Measurements from ENCODE around the gene SCYL3.
"Not testable (repeated sequence)": the region's sequence is repeated elsewhere in the genome, so short reads cannot be mapped to it uniquely, and the experiment has no call there.

The SCYL3 gene

GRCh38 chr1:169873582-169874199, 20.0 kb downstream of the SCYL3 start:
- peak overlapping the region; percentile 57 for H3K27ac ChIP-seq
- no peak for DNase-seq (ENCODE audit: low read depth, low spot score)

DNA sequence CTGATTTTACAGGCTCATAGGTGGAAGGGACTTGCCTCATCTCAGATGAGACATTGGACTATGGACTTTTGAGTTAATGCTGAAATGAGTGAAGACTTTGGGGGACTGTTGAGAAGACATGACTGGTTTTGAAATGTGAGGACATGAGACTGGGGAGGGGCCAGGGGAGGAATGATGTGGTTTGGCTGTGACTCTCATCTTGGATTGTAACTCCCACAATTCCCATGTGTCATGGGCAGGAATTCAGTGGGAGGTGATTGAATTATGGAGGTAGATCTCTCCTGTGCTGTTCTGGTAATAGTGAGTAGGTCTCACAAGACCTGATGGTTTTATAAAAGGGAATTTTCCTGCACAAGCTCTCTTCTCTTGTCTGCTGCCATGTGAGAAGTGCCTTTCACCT, 20.8 kb downstream of the SCYL3 start:
- no peak for DNase-seq (ENCODE audit: low read depth, low spot score)
- H3K27ac ChIP-seq: peak overlapping the region; percentile 57

DNA sequence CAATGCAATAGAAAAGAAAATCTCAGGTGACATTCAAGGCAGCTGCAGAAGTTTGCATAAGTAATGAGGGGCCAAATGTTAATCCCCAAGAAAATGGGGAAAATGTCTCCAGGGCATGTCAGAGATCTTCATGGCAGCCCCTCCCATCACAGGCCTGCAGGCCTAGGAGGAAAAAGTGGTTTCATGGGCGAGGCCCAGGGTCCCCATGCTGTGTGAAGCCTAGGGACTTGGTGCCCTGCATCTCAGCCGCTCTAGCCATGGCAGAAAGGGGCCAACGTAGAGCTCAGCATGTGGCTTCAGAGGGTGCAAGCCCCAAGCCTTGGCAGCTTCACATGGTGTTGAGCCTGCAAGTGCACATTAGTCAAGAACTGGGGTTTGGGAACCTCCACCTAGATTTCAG, 21.7 kb downstream of the SCYL3 start:
- not testable (repeated sequence) for DNase-seq (ENCODE audit: low read depth, low spot score); H3K27ac ChIP-seq

DNA sequence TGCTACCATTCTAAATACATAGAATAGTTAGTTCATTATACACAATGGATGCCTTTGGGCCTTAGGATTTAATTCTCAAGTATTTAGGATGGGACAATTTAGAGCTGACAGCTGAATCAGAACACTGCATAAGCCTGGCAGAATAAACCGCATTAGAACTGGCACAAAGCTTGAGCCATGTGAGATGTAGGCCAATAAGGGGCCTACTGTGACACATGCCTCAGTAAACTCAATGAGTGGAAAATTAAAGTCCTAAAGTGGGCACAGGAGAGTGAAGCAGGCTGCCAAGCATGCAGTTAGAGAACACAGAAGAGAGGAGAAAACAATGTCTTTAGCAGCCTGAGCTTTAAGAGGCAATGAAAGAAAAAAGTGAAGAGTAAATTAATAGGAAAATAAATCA, 24.3 kb downstream of the SCYL3 start:
- DNase-seq (ENCODE audit: low read depth, low spot score): no peak
- H3K27ac ChIP-seq: no peak overlapping the region

GRCh38 chr1:169868978-169869377, 24.7 kb downstream of the SCYL3 start:
- no peak overlapping the region for H3K27ac ChIP-seq
- DNase-seq (ENCODE audit: low read depth, low spot score): no peak

DNA sequence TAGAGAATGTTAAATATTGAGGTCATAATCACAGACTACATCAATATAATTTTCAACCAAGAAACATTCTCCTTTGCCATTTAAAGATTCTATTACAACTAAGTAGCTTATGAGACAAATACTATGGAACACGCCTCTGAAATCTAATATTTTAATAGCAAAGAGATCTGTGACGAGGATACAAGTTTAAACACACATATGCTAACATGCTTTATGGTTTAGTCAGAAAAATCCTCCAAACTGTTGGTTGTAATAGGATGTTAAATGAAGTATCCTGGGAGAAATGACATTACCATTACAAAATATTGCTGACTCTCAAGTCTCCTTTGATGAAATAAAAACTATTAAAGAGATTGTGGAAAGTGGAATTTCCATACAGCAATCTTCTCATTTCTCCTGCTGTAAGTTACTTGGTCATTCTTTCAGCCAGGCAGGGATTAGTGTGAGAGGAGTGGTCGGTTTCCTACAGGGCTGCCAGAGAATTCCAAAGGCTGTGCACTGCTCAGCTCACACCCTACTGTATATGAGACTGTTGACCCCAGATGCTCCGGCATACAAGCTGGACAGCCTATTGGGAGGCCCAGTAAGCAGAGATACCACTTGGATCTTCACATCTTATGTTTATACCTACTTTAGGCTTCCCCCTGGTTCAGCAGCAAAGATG, 26.6 kb downstream of the SCYL3 start:
- DNase-seq (ENCODE audit: low read depth, low spot score): no peak
- H3K27ac ChIP-seq: no peak overlapping the region

GRCh38 chr1:169866577-169866976, 27.1 kb downstream of the SCYL3 start:
- no peak for DNase-seq (ENCODE audit: low read depth, low spot score)
- H3K27ac ChIP-seq: no peak overlapping the region

DNA sequence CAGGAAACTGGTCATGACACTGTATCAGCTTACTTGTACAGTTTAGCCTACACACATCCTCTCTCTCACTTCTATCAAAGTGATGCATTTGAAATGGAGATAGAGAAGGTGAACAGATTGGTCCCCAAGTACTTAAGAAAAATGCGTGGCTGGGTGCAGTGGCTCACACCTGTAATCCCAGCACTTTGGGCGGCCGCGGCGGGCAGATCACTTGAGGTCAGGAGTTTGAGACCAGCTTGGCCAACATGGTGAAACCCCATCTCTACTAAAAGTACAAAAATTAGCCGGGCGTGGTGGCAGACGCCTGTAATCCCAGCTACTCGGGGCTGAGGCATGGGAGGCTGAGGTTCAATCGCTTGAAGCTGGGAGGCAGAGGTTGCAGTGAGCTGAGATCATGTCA, 29.2 kb downstream of the SCYL3 start:
- not testable (repeated sequence) for H3K27ac ChIP-seq; DNase-seq (ENCODE audit: low read depth, low spot score)

DNA sequence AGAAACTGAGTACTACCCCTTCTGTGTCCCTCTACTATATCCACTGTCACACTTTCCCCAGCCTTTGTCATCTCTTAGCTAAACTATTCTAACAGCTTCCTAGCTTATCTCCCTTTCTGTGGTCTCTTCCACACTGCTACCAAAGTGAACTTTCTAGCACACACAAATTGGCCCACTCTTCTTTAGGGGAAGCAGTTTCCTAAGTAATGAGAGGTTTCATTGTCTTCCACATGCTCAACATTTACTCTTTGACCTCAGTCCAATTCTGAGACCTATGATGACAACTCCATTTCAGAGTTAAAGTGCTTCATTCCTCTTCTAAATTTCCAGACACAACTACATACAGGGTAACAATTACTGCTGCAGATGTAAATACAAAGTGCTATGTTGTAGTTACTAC, 32.9 kb downstream of the SCYL3 start:
- H3K27ac ChIP-seq: no peak overlapping the region
- no peak for DNase-seq (ENCODE audit: low read depth, low spot score)

DNA sequence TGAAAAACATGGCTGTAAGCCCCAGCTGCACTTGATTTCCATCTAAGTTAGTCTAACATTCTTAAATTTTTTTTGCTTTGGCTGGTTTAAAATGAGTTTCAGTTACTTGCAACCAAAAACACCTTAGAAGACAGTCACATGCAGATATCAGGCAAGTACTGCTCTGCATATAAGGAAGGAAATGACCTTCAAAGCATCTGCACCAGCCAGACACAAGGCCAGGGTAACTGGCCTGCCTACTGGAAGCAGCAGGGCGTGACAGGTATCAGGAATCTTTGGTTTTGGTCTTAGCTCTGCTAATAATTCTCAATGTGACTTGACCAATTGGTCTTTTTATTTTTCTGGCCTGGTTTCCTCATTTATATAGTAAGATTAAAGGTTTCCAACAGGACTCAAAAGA, 33.5 kb downstream of the SCYL3 start:
- no peak overlapping the region for H3K27ac ChIP-seq
- no peak for DNase-seq (ENCODE audit: low read depth, low spot score)

GRCh38 chr1:169859001-169859400, 34.7 kb downstream of the SCYL3 start:
- no peak overlapping the region for H3K27ac ChIP-seq
- no peak for DNase-seq (ENCODE audit: low read depth, low spot score)

DNA sequence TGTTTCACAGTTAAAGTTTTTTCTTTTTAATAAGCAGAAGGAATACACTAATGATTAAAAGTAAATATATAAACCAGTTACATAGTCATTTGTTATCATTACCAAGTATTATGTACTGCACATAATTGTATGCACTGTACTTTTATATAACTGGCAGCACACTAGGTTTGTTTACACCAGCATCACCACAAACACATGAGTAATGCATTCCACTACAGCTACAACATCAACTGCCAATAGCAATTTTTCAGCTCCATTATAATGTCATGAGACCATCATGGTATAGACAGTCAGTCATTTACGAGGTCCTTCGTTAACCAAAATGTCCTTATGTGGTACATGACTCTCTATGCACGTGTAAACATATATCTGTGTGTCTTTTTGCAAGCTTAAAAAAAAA, 35.2 kb downstream of the SCYL3 start:
- H3K27ac ChIP-seq: no peak overlapping the region
- DNase-seq (ENCODE audit: low read depth, low spot score): no peak

GRCh38 chr1:169853341-169853740, 40.4 kb downstream of the SCYL3 start:
- DNase-seq (ENCODE audit: low read depth, low spot score): no peak
- no peak overlapping the region for H3K27ac ChIP-seq

DNA sequence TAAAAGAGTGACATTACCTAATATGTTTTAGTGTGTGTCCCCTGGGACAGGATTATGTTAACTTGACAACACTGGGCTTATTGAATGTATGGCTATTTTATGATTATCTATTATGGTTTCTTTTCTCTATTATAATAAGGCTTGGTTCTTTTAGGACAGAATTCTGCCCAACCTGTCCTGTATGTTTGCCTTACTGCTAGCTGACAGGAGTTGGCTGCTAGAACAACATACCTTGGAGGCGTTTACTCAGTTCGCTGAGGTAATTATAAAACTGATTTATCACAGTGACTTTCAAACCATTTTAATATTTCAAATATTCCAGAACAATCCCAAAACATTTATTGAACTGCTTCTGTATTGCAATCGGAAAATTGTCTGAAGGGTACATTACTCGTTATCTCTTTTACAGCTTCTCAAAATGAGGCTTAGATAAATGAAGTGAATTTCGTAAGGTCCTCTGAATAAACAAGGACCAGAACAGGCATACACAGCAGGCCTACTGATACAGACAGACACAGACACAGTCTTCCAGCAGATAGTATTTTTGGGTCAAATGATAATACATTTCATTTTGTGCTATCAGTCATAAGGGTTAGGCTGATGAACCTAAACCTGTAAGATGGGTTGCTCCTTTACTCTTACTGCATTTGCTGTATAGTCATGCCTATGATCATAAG, 44.2 kb downstream of the SCYL3 start:
- no peak overlapping the region for H3K27ac ChIP-seq
- no peak for DNase-seq (ENCODE audit: low read depth, low spot score)

DNA sequence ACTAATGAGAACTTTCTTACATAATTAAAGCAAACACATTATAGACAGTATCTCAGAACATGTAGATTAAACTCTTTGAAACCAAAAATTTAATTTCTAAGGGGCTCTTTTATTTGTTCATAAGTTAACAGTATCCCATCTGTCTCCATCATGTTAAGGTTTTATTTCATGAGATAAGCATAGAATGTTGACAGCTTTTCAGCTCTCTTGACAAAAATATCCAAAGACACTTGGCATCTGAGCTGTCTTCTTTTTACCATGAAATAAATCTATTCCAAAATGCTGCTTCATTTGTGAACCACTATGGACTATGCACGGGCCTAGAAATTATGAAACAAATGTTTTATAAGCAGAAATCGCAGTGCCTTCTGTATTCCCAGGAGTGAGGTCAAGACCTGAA, 45.2 kb downstream of the SCYL3 start:
- DNase-seq (ENCODE audit: low read depth, low spot score): no peak
- no peak overlapping the region for H3K27ac ChIP-seq

- H3K27ac ChIP-seq: no peak overlapping the region
- no peak for DNase-seq (ENCODE audit: low read depth, low spot score)
Measured at GRCh38 chr1:169844941-169845608, 48.6 kb downstream of the SCYL3 start.

DNA sequence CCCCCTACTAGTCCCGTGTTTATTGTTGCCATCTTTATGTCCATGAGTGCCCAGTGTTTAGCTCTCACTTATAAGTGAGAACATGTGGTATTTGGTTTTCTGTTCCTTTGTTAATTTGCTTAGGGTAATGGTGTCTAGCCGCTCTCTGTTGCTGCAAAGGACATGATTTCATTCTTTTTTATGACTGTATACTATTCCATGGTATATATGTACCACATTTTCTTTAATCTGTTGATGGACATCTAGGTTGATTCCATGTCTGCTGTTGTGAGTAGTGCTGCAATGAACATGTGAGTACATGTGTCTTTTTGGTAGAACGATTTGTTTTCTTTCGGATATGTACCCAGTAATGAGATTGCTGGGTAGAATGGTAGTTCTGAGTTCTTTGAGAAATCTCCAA, 54.8 kb downstream of the SCYL3 start:
- H3K27ac ChIP-seq: no peak overlapping the region
- no peak for DNase-seq (ENCODE audit: low read depth, low spot score)

- DNase-seq (ENCODE audit: low read depth, low spot score): no peak
- H3K27ac ChIP-seq: no peak overlapping the region
Measured at GRCh38 chr1:169836198-169836597, 57.5 kb downstream of the SCYL3 start.

DNA sequence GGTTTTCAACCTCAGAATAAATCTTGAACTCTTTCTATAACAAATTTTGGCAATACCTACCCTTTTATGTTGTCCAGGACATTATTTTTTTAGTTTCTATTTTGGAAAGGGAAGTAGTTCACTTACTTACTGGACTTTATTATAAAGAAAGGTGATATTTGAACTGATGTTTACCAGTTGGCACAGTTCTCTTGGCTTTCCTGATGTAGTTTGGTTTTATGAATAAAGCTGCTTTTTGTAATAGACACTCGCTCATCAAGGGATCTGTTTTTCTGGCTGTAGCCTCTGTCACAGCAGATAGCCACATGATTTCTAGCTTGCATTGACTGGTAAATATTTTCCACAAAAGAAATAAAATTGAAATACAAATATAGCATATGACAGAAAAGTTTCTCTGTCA, 58.0 kb downstream of the SCYL3 start:
- no peak overlapping the region for H3K27ac ChIP-seq
- no peak for DNase-seq (ENCODE audit: low read depth, low spot score)

GRCh38 chr1:169834869-169835268, 58.8 kb downstream of the SCYL3 start:
- DNase-seq (ENCODE audit: low read depth, low spot score): no peak
- H3K27ac ChIP-seq: no peak overlapping the region

DNA sequence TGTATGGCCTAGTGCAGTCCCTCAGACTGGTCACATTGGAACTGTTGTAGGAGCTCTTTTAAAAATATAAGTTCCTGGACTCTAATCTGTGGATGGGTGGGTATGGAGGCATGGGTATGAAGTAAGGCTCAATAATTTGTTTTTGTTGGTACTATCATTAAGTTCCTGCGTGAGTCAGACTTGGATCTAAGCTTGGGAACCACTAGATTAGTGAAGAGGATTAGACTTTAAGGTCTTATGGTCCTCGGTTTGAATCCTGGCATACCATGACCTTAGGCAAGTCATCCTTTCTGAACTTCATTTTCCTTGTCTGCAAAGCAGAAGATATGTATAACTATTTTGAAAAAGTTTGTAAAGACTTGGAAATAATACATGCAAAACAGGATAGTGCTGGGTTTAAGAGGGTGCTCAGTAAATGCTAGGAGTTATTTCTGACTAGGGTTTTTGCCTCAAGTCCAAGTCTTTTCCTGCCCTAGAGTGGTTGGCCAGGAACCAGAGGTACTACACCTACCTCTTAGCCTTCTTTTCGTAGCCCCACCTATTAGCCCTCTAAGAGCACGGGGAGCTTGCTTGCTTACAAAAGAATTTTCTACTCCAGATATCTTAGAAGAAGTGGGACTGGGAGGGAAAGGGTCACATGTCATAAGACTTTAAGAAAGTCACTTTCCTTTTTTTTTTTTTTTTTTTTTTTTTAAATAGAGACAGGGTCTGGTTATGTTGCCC, 60.4 kb downstream of the SCYL3 start:
- no peak overlapping the region for H3K27ac ChIP-seq
- no peak for DNase-seq (ENCODE audit: low read depth, low spot score)
